H1 (cell line): ENCODE data around the gene DNAJC21. TPM values are rescaled to one million over a fixed set of nuclear protein-coding genes. Genes with fewer than 3 reads are reported as not detected.

Experiments
- CTCF ChIA-PET: fragments of 300-600 bp; sonication (Branson Sonifier 250); formaldehyde crosslinking; loops from one replicate; lab custom pipeline; 2021; ENCODE audit not compliant: partially characterized antibody; lab: Charles Lee
- POLR2A ChIA-PET: fragments of 300-600 bp; sonication (Branson Sonifier 250); formaldehyde crosslinking; loops from one replicate; lab custom pipeline; 2021; ENCODE audit warnings: inconsistent platforms; ENCODE audit not compliant: partially characterized antibody; lab: Charles Lee
- DNase-seq, 2 experiments: peaks; one replicate each; pipeline versions ENCODE4 v3.0.0 to v3.0.0-alpha.2; 2010 to 2022; ENCODE audit warnings: low spot score in 2 of 2, low read depth in 1 of 2, mixed read lengths in 1 of 2
- FAIRE-seq: peaks from 2 replicates; lab custom pipeline; 2011; peaks lifted over from hg19 to GRCh38; lab: Jason Lieb, UNC
- H2AFZ ChIP-seq: 2 replicates; pipeline ENCODE4 v1.8.1; 2012; ENCODE audit warnings: low read length, inconsistent platforms
- H2AK5ac ChIP-seq: 2 replicates; pipeline ENCODE4 v1.6.1; 2013; ENCODE audit warnings: low read depth, low read length
- H2BK120ac ChIP-seq: replicated peaks from 2 replicates; pipeline ENCODE3; 2013; ENCODE audit warnings: low read depth, low read length, inconsistent platforms
- H2BK12ac ChIP-seq: 2 replicates; pipeline ENCODE4 v1.6.1; 2013; ENCODE audit warnings: low read depth, low read length
- H2BK15ac ChIP-seq: 2 replicates; pipeline ENCODE4 v1.6.1; 2013; ENCODE audit warnings: low read length
- H2BK20ac ChIP-seq: 2 replicates; pipeline ENCODE4 v1.6.1; 2013; ENCODE audit warnings: low read length
- H2BK5ac ChIP-seq: 2 replicates; pipeline ENCODE4 v1.6.1; 2013; ENCODE audit warnings: low read depth, low read length
- H3K14ac ChIP-seq: 2 replicates; pipeline ENCODE4 v1.6.1; 2013; ENCODE audit warnings: inconsistent platforms; ENCODE audit not compliant: insufficient read length
- H3K18ac ChIP-seq: 2 replicates; pipeline ENCODE4 v1.6.1; 2013; ENCODE audit warnings: low read length; ENCODE audit errors: extremely low read depth
- H3K23ac ChIP-seq: 2 replicates; pipeline ENCODE4 v1.6.1; 2013; ENCODE audit warnings: inconsistent platforms; ENCODE audit not compliant: insufficient read length
- H3K23me2 ChIP-seq: 2 replicates; pipeline ENCODE4 v1.6.1; 2013; ENCODE audit warnings: low read depth, low read length
- H3K27ac ChIP-seq: 2 replicates; pipeline ENCODE4 v1.6.1; 2011; ENCODE audit warnings: low read depth, low read length, inconsistent platforms
- H3K27me3 ChIP-seq, 4 experiments: replicated peaks in 1 of 4; 1 replicate in 1 of 4; 2 replicates in 3 of 4; pipeline versions ENCODE4 v1.6.1 to v1.8.1; 2011 to 2013; ENCODE audit warnings: low read length in 3 of 4, mild to moderate bottlenecking in 3 of 4, inconsistent platforms in 2 of 4, mixed read lengths in 2 of 4, moderate library complexity in 1 of 4; ENCODE audit not compliant: control insufficient read depth in 3 of 4, insufficient read depth in 3 of 4; ENCODE audit errors: extremely low read depth in 1 of 4
- H3K36me3 ChIP-seq, 4 experiments: 2 replicates each; pipeline versions ENCODE4 v1.6.1 to v1.8.1; 2011 to 2013; ENCODE audit warnings: mild to moderate bottlenecking in 4 of 4, low read length in 3 of 4, moderate library complexity in 2 of 4, control low read depth in 1 of 4, inconsistent platforms in 1 of 4; ENCODE audit not compliant: insufficient read depth in 4 of 4, control insufficient read depth in 2 of 4
- H3K4ac ChIP-seq: replicated peaks from 2 replicates; pipeline ENCODE3; 2013; ENCODE audit warnings: low read length, low read depth, mixed read lengths, inconsistent platforms; ENCODE audit not compliant: insufficient read length
- H3K4me1 ChIP-seq, 4 experiments: replicated peaks in 1 of 4; 1 replicate in 1 of 4; 2 replicates in 3 of 4; pipeline versions ENCODE4 v1.6.1 to v1.8.1; 2011 to 2013; ENCODE audit warnings: low read length in 3 of 4, inconsistent platforms in 2 of 4, mixed read lengths in 1 of 4; ENCODE audit not compliant: insufficient read depth in 4 of 4, control insufficient read depth in 3 of 4
- H3K4me2 ChIP-seq, 2 experiments: 2 replicates each; pipeline versions ENCODE4 v1.6.1 to v1.8.1; 2011 to 2013; ENCODE audit warnings: low read depth in 2 of 2, low read length in 2 of 2, control low read depth in 1 of 2, inconsistent platforms in 1 of 2, mild to moderate bottlenecking in 1 of 2; ENCODE audit not compliant: insufficient read depth in 1 of 2
- H3K4me3 ChIP-seq, 4 experiments: fragments of 200-600, 300-600 bp in 1 of 4; sonication (generic), shearing (Covaris generic), sonication (Bioruptor Twin) in 1 of 4; 2 replicates each; pipeline versions ENCODE4 v1.5.1 to v1.8.1; 2011 to 2016; ENCODE audit warnings: low read length in 4 of 4, low read depth in 3 of 4, control low read depth in 2 of 4, inconsistent platforms in 2 of 4, mild to moderate bottlenecking in 2 of 4, mixed read lengths in 1 of 4, moderate library complexity in 1 of 4; ENCODE audit not compliant: insufficient read depth in 2 of 4; ENCODE audit errors: extremely low read depth in 1 of 4
- H3K56ac ChIP-seq: replicated peaks from 2 replicates; pipeline ENCODE3; 2013; ENCODE audit warnings: low read depth, mild to moderate bottlenecking, mixed read lengths, low read length, inconsistent platforms; ENCODE audit not compliant: insufficient read length
- H3K79me1 ChIP-seq: 2 replicates; pipeline ENCODE4 v1.6.1; 2013; ENCODE audit warnings: low read depth, low read length, control low read depth
- H3K79me2 ChIP-seq, 2 experiments: 2 replicates each; pipeline versions ENCODE4 v1.6.1 to v1.8.1; 2012 to 2013; ENCODE audit warnings: low read length in 2 of 2, mild to moderate bottlenecking in 2 of 2, inconsistent platforms in 1 of 2; ENCODE audit not compliant: insufficient read depth in 2 of 2, control insufficient read depth in 1 of 2
- H3K9ac ChIP-seq, 4 experiments: replicated peaks in 1 of 4; 1 replicate in 1 of 4; 2 replicates in 3 of 4; pipeline versions ENCODE4 v1.6.1 to v1.8.1; 2011 to 2013; ENCODE audit warnings: low read depth in 3 of 4, low read length in 3 of 4, control low read depth in 2 of 4, mild to moderate bottlenecking in 2 of 4, moderate library complexity in 2 of 4, inconsistent platforms in 1 of 4; ENCODE audit errors: extremely low read depth in 1 of 4
- H3K9me3 ChIP-seq, 2 experiments: 2 replicates each; pipeline versions ENCODE4 v1.6.1 to v1.8.1; 2012 to 2013; ENCODE audit warnings: mild to moderate bottlenecking in 2 of 2, moderate library complexity in 2 of 2, control low read depth in 1 of 2, inconsistent platforms in 1 of 2, low read depth in 1 of 2, low read length in 1 of 2, mixed read lengths in 1 of 2; ENCODE audit not compliant: insufficient read depth in 2 of 2
- H4K20me1 ChIP-seq, 2 experiments: replicated peaks in 1 of 2; 2 replicates each; pipeline versions ENCODE3 to v1.8.1; 2011 to 2013; ENCODE audit warnings: inconsistent platforms in 2 of 2, low read length in 2 of 2, mild to moderate bottlenecking in 1 of 2; ENCODE audit not compliant: insufficient read depth in 2 of 2, control insufficient read depth in 1 of 2
- H4K5ac ChIP-seq: 2 replicates; pipeline ENCODE4 v1.6.1; 2013; ENCODE audit warnings: low read length, low read depth, mixed read lengths, inconsistent platforms; ENCODE audit not compliant: insufficient read length
- H4K8ac ChIP-seq: 2 replicates; pipeline ENCODE4 v1.8.0; 2013; ENCODE audit warnings: mild to moderate bottlenecking, moderate library complexity, low read length, inconsistent platforms; ENCODE audit not compliant: insufficient read depth; ENCODE audit errors: extremely low read depth
- H4K91ac ChIP-seq: replicated peaks from 2 replicates; pipeline ENCODE3; 2013; ENCODE audit warnings: low read length, mixed read lengths, inconsistent platforms; ENCODE audit not compliant: insufficient read length
- CBX8 ChIP-seq: fragments of 300-800, 300-1000 bp; sonication (generic); IDR thresholded peaks from 2 replicates; pipeline ENCODE4 v1.7.1; 2016; ENCODE audit warnings: low read depth, low read length, borderline replicate concordance
- MAFK ChIP-seq: IDR thresholded peaks from 2 replicates; pipeline ENCODE4 v1.6.1; 2012; ENCODE audit warnings: low read depth, mild to moderate bottlenecking, improper control_type of control experiment, low read length
- RNF2 ChIP-seq: fragments of 200-900, 300-1000 bp; sonication (generic); IDR thresholded peaks from 2 replicates; pipeline ENCODE4 v1.7.1; 2016; ENCODE audit warnings: borderline replicate concordance, low read depth, mild to moderate bottlenecking, antibody characterized with exemption, low read length; ENCODE audit not compliant: poor library complexity, severe bottlenecking; ENCODE audit errors: missing control alignments
- SIRT6 ChIP-seq: IDR thresholded peaks from one replicate; pipeline ENCODE4 v1.7.1; 2012; ENCODE audit warnings: low read length, inconsistent platforms
- TAF1 ChIP-seq: IDR thresholded peaks from 2 replicates; pipeline ENCODE4 v1.6.1; 2011; ENCODE audit warnings: mild to moderate bottlenecking, low read depth, low read length
- YY1 ChIP-seq: IDR thresholded peaks from 2 replicates; pipeline ENCODE4 v1.6.1; 2011; ENCODE audit warnings: low read depth, mild to moderate bottlenecking, low read length
- polyA plus RNA-seq, 7 experiments: library from polyadenylated mRNA; depleted of rRNA in 3 of 7; stranded (reverse) in 5 of 7; unstranded in 2 of 7; fragments of >200 nt in 5 of 7; fragments of 200-250 nt in 2 of 7; gene quantifications; 1 replicate in 5 of 7; 2 replicates in 1 of 7; 4 replicates in 1 of 7; pipeline versions ENCODE4 v1.2.1 to v1.2.3, GENCODE V29; 2011 to 2013; ENCODE audit warnings: missing spikeins in 2 of 7, mixed read lengths in 2 of 7
- total RNA-seq: library from RNA; stranded (reverse); fragmentation: NEBNext Ultra II Directional; extraction: Animal tissue kit (Norgen Biotek cat#: 25700); gene quantifications from 2 replicates; pipeline ENCODE4 v1.2.1, GENCODE V29; 2021
- TF ChIP-seq, protein P1 (sequence below), 3 experiments: IDR thresholded peaks; 1 replicate in 2 of 3; 2 replicates in 1 of 3; pipeline versions ENCODE4 v1.5.1 to v1.6.1; 2011; ENCODE audit warnings: low read length in 3 of 3, mild to moderate bottlenecking in 3 of 3, inconsistent platforms in 2 of 3, low read depth in 1 of 3, moderate library complexity in 1 of 3; ENCODE audit not compliant: insufficient read depth in 1 of 3; ENCODE audit errors: control extremely low read depth in 1 of 3

The DNAJC21 gene
- total and polyA plus RNA-seq, 2 of the 8 experiments (the other 6 are each of a cell fraction or from before 2014, with no cell fraction given), result 5.1 to 47.5 TPM

DNA sequence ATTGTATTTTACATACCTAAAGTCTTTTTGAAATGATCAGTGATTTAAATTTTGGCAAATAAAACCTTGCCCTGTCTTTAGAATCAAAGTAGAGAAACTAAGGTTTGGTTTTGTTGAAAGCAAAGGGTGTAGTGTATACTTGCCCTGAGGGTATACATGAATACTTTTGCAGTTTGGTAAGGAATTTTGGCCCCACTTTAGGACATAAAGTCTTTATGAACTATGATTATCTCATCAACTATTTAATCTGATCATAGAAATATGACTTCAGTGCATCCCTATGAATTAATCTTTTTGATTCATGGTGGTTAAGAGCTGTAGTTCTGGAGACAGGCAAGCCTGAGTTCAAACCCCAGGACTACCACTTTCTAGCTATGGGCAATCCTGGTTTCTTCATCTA is 31.7 kb upstream of the DNAJC21 start:
- no peak for DNase-seq
- Histone ChIP-seq H3K9me3 (no peaks in the 10 kb centered on the region), H2AFZ (no peak overlapping the region), H3K23me2 (no peaks in the 10 kb centered on the region), H3K9ac (no peak overlapping the region), H2BK5ac (no peak overlapping the region), H3K36me3 (peaks cover 0 to 4% (median under 1%) of the 10 kb centered on the region in 4 experiments; a peak in 2 of 8 replicates), H4K8ac (no peak overlapping the region), H3K27ac (no peak overlapping the region), H3K18ac (no peak overlapping the region), H4K20me1 (no peaks in the 10 kb centered on the region), H4K5ac (no peak overlapping the region), H2BK12ac (no peak overlapping the region), H2BK20ac (no peak overlapping the region), H3K23ac (no peak overlapping the region), H3K4me2 (no peak overlapping the region), H2AK5ac (no peak overlapping the region), H4K91ac (no peak overlapping the region), H3K79me1 (no peaks in the 10 kb centered on the region), H3K56ac (no peak overlapping the region), H3K4ac (no peak overlapping the region), H3K4me1 (peaks cover 0 to 11% (median 0%) of the 10 kb centered on the region in 4 experiments; a peak in 1 of 7 replicates), H2BK15ac (no peak overlapping the region), H2BK120ac (no peak overlapping the region), H3K14ac (no peak overlapping the region), H3K4me3 (no peak overlapping the region), H3K79me2 (no peaks in the 10 kb centered on the region), H3K27me3 (no peaks in the 10 kb centered on the region)
- ChIA-PET CTCF (interaction anchor here (0.7 to 4.9 kb wide), 56 partner anchors 7 to 446 kb away, joined by 3 to 44 read pairs (median 5); partner anchors contain the start of genes BRIX1, RAD1 and TTC23L), POLR2A (interaction anchor here (1.2 to 2.3 kb wide), 5 partner anchors 17 to 422 kb away, joined by 3 to 11 read pairs (median 5); partner anchors contain the start of genes BRIX1, RAD1 and TTC23L)
- FAIRE-seq, result no peak
- TF ChIP-seq TAF1 (no peak), SIRT6 (no peak), YY1 (no peak), MAFK (no peak), RNF2 (no peak), CBX8 (no peak)
- TF ChIP-seq, protein P1, sequence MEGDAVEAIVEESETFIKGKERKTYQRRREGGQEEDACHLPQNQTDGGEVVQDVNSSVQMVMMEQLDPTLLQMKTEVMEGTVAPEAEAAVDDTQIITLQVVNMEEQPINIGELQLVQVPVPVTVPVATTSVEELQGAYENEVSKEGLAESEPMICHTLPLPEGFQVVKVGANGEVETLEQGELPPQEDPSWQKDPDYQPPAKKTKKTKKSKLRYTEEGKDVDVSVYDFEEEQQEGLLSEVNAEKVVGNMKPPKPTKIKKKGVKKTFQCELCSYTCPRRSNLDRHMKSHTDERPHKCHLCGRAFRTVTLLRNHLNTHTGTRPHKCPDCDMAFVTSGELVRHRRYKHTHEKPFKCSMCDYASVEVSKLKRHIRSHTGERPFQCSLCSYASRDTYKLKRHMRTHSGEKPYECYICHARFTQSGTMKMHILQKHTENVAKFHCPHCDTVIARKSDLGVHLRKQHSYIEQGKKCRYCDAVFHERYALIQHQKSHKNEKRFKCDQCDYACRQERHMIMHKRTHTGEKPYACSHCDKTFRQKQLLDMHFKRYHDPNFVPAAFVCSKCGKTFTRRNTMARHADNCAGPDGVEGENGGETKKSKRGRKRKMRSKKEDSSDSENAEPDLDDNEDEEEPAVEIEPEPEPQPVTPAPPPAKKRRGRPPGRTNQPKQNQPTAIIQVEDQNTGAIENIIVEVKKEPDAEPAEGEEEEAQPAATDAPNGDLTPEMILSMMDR (IDR thresholded peaks at IDR 0.05; ENCODE audit: control extremely low read depth in 1 of 3, insufficient read depth in 1 of 3, low read depth in 1 of 3, low read length in 3 of 3), result no peak
